BJ (cell line): ENCODE data around the gene C1S. TPM values are rescaled to one million over a fixed set of nuclear protein-coding genes. Genes with fewer than 3 reads are reported as not detected.

Experiments used
- CTCF ChIA-PET: fragments of 350-600 bp; formaldehyde crosslinking; extraction: SDS; loops from one replicate; lab custom pipeline; 2021; ENCODE audit warnings: antibody characterized with exemption, inconsistent platforms; lab: Yijun Ruan, JAX
- POLR2A ChIA-PET: fragments of 300-600 bp; sonication (Branson Sonifier 250); formaldehyde crosslinking; extraction: SDS; loops from one replicate; lab custom pipeline; 2021; ENCODE audit warnings: antibody characterized with exemption; lab: Charles Lee
- DNase-seq: peaks from one replicate; pipeline ENCODE4 v3.0.0-alpha.2; 2011; ENCODE audit warnings: low read depth
- H3K27me3 ChIP-seq: 2 replicates; pipeline ENCODE4 v1.6.0; 2011; ENCODE audit warnings: low read length; ENCODE audit not compliant: control insufficient read depth, insufficient read depth
- H3K36me3 ChIP-seq: 2 replicates; pipeline ENCODE4 v1.5.1; 2011; ENCODE audit warnings: low read length; ENCODE audit not compliant: control insufficient read depth, insufficient read depth
- H3K4me3 ChIP-seq: 2 replicates; pipeline ENCODE4 v1.5.1; 2011; ENCODE audit warnings: low read depth, mild to moderate bottlenecking, control low read depth, low read length
- CTCF ChIP-seq: IDR thresholded peaks from 2 replicates; pipeline ENCODE4 v1.5.1; 2011; ENCODE audit warnings: low read depth, mild to moderate bottlenecking, control low read depth, inconsistent platforms, low read length, moderate library complexity; ENCODE audit not compliant: insufficient read depth
- polyA plus RNA-seq: library from polyadenylated mRNA; depleted of rRNA; stranded (reverse); fragments of >200 nt; gene quantifications from 2 replicates; pipeline ENCODE4 v1.2.3, GENCODE V29; 2011

Gene C1S
- polyA plus RNA-seq, 1 experiment = 341 TPM

GRCh38 chr12:7073946-7074345, 13.4 kb downstream of the C1S start:
- POLR2A ChIA-PET = interaction anchor here (0.5 kb wide), 1 partner anchor 8 kb away, joined by 3 read pairs; no protein-coding TSS in a partner anchor

GRCh38 chr12:7075518-7075917, 15.0 kb downstream of the C1S start:
- DNase-seq = no peak
- Histone ChIP-seq H3K4me3 (no peak overlapping the region), H3K27me3 (no peaks in the 10 kb centered on the region), H3K36me3 (peaks cover 2% of the 10 kb centered on the region)
- ChIA-PET POLR2A (interaction anchor here (0.7 kb wide), 1 partner anchor 9 kb away, joined by 3 read pairs; no protein-coding TSS in a partner anchor), CTCF (interaction anchor here (1.0 to 2.0 kb wide), 7 partner anchors 15 to 138 kb away, joined by 3 to 9 read pairs (median 5); partner anchors contain the start of genes C12orf57, C1R, C1S and RNU7-1)
- TF ChIP-seq CTCF = no peak

More at GRCh38 chr12:7073946-7074345, 13.4 kb downstream of the C1S start:
- peaks cover 7% of the 10 kb centered on the region for H3K36me3 ChIP-seq
- no peaks in the 10 kb centered on the region for H3K27me3 ChIP-seq
- TF ChIP-seq CTCF = no peak
- DNase-seq = no peak
- H3K4me3 ChIP-seq = no peak overlapping the region
- CTCF ChIA-PET = interaction anchor here (1.5 to 2.2 kb wide), 2 partner anchors 10 to 13 kb away, joined by 3 to 10 read pairs; partner anchors contain the start of gene C1S

GRCh38 chr12:7075939-7076338, 15.4 kb downstream of the C1S start:
- H3K27me3 ChIP-seq = no peaks in the 10 kb centered on the region
- POLR2A ChIA-PET = interaction anchor here (0.6 to 0.7 kb wide), 2 partner anchors 9 to 419 kb away, joined by 3 to 5 read pairs; no protein-coding TSS in a partner anchor
- H3K36me3 ChIP-seq = peaks cover 6% of the 10 kb centered on the region
- no peak for TF ChIP-seq CTCF
- CTCF ChIA-PET = interaction anchor here (1.0 to 2.0 kb wide), 7 partner anchors 15 to 138 kb away, joined by 3 to 9 read pairs (median 5); partner anchors contain the start of genes C12orf57, C1R, C1S and RNU7-1
- H3K4me3 ChIP-seq = no peak overlapping the region
- DNase-seq = peak; percentile 56

GRCh38 chr12:7076493-7076892, 16.0 kb downstream of the C1S start:
- DNase-seq = no peak

More at GRCh38 chr12:7076493-7076892, 16.0 kb downstream of the C1S start:
- no peak overlapping the region for H3K4me3 ChIP-seq
- TF ChIP-seq CTCF = no peak
- ChIA-PET CTCF (interaction anchor here (1.0 to 2.0 kb wide), 9 partner anchors 15 to 139 kb away, joined by 3 to 9 read pairs (median 5); partner anchors contain the start of genes C12orf57, C1R, C1S and RNU7-1), POLR2A (interaction anchor here (0.6 to 0.7 kb wide), 2 partner anchors 10 to 418 kb away, joined by 3 to 5 read pairs; no protein-coding TSS in a partner anchor)
- no peaks in the 10 kb centered on the region for H3K27me3 ChIP-seq
- peaks cover 9% of the 10 kb centered on the region for H3K36me3 ChIP-seq
